ENCODE data around the gene CBX8.

CBX8 gene

GRCh38 chr17:79796763-79797491, at the start of gene CBX8:
Gene CBX8, minus strand, starts transcription at chr17:79797077. Its CDS starts 79 bp downstream, at chr17:79796998.
- DNase-seq (ENCODE audit: low read depth): peak; percentile 96

GRCh38 chr17:79845601-79845949, 48.7 kb upstream of the CBX8 start:
- no peak for DNase-seq (ENCODE audit: low read depth)

- DNase-seq (ENCODE audit: low read depth): no peak
Observed at GRCh38 chr17:79844869-79845600, 48.2 kb upstream of the CBX8 start.

GRCh38 chr17:79843816-79844800, 47.2 kb upstream of the CBX8 start:
- DNase-seq (ENCODE audit: low read depth): no peak

GRCh38 chr17:79843474-79843815, 46.6 kb upstream of the CBX8 start:
- DNase-seq (ENCODE audit: low read depth): no peak

GRCh38 chr17:79842656-79843473, 46.0 kb upstream of the CBX8 start:
- no peak for DNase-seq (ENCODE audit: low read depth)

- DNase-seq (ENCODE audit: low read depth): no peak
Observed at GRCh38 chr17:79842136-79842655, 45.3 kb upstream of the CBX8 start.

- DNase-seq (ENCODE audit: low read depth): no peak
Observed at GRCh38 chr17:79841369-79842135, 44.7 kb upstream of the CBX8 start.

GRCh38 chr17:79840989-79841286, 44.1 kb upstream of the CBX8 start:
- DNase-seq (ENCODE audit: low read depth): no peak

GRCh38 chr17:79840269-79840988, 43.6 kb upstream of the CBX8 start:
- no peak for DNase-seq (ENCODE audit: low read depth)

GRCh38 chr17:79839356-79840268, 42.7 kb upstream of the CBX8 start, which contains the start of gene CBX4:
Gene CBX4, minus strand, starts transcription at chr17:79839440. Its CDS starts 189 bp downstream, at chr17:79839251.
- DNase-seq (ENCODE audit: low read depth): no peak

GRCh38 chr17:79838522-79839274, 41.8 kb upstream of the CBX8 start:
- DNase-seq (ENCODE audit: low read depth): no peak

GRCh38 chr17:79837888-79838521, 41.1 kb upstream of the CBX8 start:
- no peak for DNase-seq (ENCODE audit: low read depth)

- DNase-seq (ENCODE audit: low read depth): no peak
Observed at GRCh38 chr17:79836972-79837887, 40.4 kb upstream of the CBX8 start.

GRCh38 chr17:79836510-79836971, 39.7 kb upstream of the CBX8 start:
- DNase-seq (ENCODE audit: low read depth): no peak

GRCh38 chr17:79835953-79836509, 39.2 kb upstream of the CBX8 start:
- DNase-seq (ENCODE audit: low read depth): no peak

Measured in non-pigmented ciliary epithelial cell (primary cell).